ENCODE measurements around the gene GNAI3. TPM values are rescaled to one million over a fixed set of nuclear protein-coding genes. Genes with fewer than 3 reads are reported as not detected.

Gene GNAI3
- total and polyA plus RNA-seq, 4 donors = 2.7 to 10.4 (median 6.5) TPM

GRCh38 chr1:109565241-109565640 is 16.8 kb downstream of the GNAI3 start:
- no peak for DNase-seq
- H3K27ac ChIP-seq (ENCODE audit: low read depth in 1 of 2, low read length in 1 of 2) = no peak overlapping the region
- H3K4me3 ChIP-seq = no peak overlapping the region
- no peak overlapping the region for H3K9ac ChIP-seq (ENCODE audit: insufficient read depth in 1 of 2, low read length in 2 of 2)
- no peaks in the 10 kb centered on the region for H3K27me3 ChIP-seq (ENCODE audit: control insufficient read depth in 3 of 3, insufficient read depth in 3 of 3, low read length in 2 of 3)
- 96 to 98% methylated on average over 3 of the region's 3 CpGs for WGBS, 2 donors
- peaks cover 0 to 57% (median 6%) of the 10 kb centered on the region in 5 donors for H3K4me1 ChIP-seq (ENCODE audit: control insufficient read depth in 5 of 5, insufficient read depth in 5 of 5, low read length in 5 of 5)
- no peak for ATAC-seq (ENCODE audit: insufficient read depth, low FRiP score)
- H3K9me3 ChIP-seq (ENCODE audit: control insufficient read depth in 4 of 4, insufficient read depth in 3 of 4, low read length in 3 of 4) = no peaks in the 10 kb centered on the region
- TF ChIP-seq, protein P1, sequence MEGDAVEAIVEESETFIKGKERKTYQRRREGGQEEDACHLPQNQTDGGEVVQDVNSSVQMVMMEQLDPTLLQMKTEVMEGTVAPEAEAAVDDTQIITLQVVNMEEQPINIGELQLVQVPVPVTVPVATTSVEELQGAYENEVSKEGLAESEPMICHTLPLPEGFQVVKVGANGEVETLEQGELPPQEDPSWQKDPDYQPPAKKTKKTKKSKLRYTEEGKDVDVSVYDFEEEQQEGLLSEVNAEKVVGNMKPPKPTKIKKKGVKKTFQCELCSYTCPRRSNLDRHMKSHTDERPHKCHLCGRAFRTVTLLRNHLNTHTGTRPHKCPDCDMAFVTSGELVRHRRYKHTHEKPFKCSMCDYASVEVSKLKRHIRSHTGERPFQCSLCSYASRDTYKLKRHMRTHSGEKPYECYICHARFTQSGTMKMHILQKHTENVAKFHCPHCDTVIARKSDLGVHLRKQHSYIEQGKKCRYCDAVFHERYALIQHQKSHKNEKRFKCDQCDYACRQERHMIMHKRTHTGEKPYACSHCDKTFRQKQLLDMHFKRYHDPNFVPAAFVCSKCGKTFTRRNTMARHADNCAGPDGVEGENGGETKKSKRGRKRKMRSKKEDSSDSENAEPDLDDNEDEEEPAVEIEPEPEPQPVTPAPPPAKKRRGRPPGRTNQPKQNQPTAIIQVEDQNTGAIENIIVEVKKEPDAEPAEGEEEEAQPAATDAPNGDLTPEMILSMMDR (IDR thresholded peaks at IDR 0.05; ENCODE audit: control extremely low read depth, extremely low read depth) = no peak
- H3K36me3 ChIP-seq (ENCODE audit: control insufficient read depth in 4 of 4, insufficient read depth in 4 of 4, low read length in 4 of 4) = peaks cover 0 to 3% (median 0%) of the 10 kb centered on the region in 4 donors

- 96 to 97% methylated on average over 1 of the region's 1 CpG for WGBS, 2 donors
- Histone ChIP-seq H3K4me1 (ENCODE audit: control insufficient read depth in 5 of 5, insufficient read depth in 5 of 5, low read length in 5 of 5) (peaks cover 3 to 67% (median 6%) of the 10 kb centered on the region in 5 donors), H3K36me3 (ENCODE audit: control insufficient read depth in 4 of 4, insufficient read depth in 4 of 4, low read length in 4 of 4) (peaks cover 0 to 3% (median 0%) of the 10 kb centered on the region in 4 donors), H3K27ac (ENCODE audit: low read depth in 1 of 2, low read length in 1 of 2) (no peak overlapping the region), H3K9ac (ENCODE audit: insufficient read depth in 1 of 2, low read length in 2 of 2) (no peak overlapping the region), H3K9me3 (ENCODE audit: control insufficient read depth in 4 of 4, insufficient read depth in 3 of 4, low read length in 3 of 4) (no peaks in the 10 kb centered on the region), H3K27me3 (ENCODE audit: control insufficient read depth in 3 of 3, insufficient read depth in 3 of 3, low read length in 2 of 3) (no peaks in the 10 kb centered on the region), H3K4me3 (no peak overlapping the region)
- DNase-seq = no peak
- TF ChIP-seq, protein P1 (IDR thresholded peaks at IDR 0.05; ENCODE audit: control extremely low read depth, extremely low read depth) = no peak
- ATAC-seq (ENCODE audit: insufficient read depth, low FRiP score) = no peak
Observed at GRCh38 chr1:109566982-109567381, 18.6 kb downstream of the GNAI3 start.

DNA sequence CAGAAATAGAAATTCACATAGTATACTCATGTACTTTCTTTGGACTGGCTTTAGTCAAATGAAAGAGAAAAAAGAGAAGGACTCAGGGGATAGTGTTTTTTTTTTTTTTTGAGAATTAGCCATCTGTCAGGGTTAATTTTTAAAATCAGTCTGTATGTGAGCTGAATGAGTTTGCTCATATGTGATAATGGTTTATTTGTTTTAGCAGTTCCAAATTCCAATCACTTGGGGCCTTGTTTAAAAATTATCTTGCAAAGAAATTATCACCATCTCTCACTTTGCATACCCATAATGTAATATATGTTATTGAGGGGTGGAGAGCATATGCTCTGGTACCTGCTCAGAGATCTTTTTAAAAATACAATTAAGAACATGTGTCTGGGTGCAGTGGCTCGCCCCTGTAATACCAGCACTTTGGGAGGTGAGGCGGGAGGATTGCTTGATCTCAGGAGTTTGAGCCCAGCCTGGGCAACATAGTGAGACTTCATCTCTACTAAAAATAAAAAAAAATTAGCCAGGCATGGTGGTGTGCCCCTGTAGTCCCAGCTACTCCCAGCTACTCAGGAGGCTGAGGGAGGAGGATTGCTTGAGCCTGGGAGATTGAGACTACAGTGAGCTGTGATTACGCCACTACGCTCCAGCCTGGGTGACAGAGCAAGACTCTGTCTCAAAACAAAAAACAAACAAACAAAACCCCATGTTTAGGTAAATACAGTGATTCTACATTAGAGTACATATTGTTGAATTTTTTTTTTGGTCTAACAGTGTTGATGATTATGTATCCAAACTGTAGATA is 19.7 kb downstream of the GNAI3 start:
- no peak overlapping the region for H3K4me3 ChIP-seq
- ATAC-seq (ENCODE audit: insufficient read depth, low FRiP score) (no peak), DNase-seq (no peak)
- peaks cover 3 to 71% (median 6%) of the 10 kb centered on the region in 5 donors for H3K4me1 ChIP-seq (ENCODE audit: control insufficient read depth in 5 of 5, insufficient read depth in 5 of 5, low read length in 5 of 5)
- no peaks in the 10 kb centered on the region for H3K9me3 ChIP-seq (ENCODE audit: control insufficient read depth in 4 of 4, insufficient read depth in 3 of 4, low read length in 3 of 4)
- no peaks in the 10 kb centered on the region for H3K27me3 ChIP-seq (ENCODE audit: control insufficient read depth in 3 of 3, insufficient read depth in 3 of 3, low read length in 2 of 3)
- peaks cover 0 to 3% (median 0%) of the 10 kb centered on the region in 4 donors for H3K36me3 ChIP-seq (ENCODE audit: control insufficient read depth in 4 of 4, insufficient read depth in 4 of 4, low read length in 4 of 4)
- whole genome bisulfite sequencing, 2 donors = 95 to 100% methylated on average over 4 of the region's 4 CpGs
- no peak overlapping the region for H3K9ac ChIP-seq (ENCODE audit: insufficient read depth in 1 of 2, low read length in 2 of 2)
- TF ChIP-seq, protein P1 (IDR thresholded peaks at IDR 0.05; ENCODE audit: control extremely low read depth, extremely low read depth) = no peak
- no peak overlapping the region for H3K27ac ChIP-seq (ENCODE audit: low read depth in 1 of 2, low read length in 1 of 2)

Data from lung (tissue), 12 donors.